Activated CD4-positive, alpha-beta T cell treated with anti-CD3 and anti-CD28 coated beads, Interleukin-2, amount 50 U/mL, for 48 hours (primary cell): ENCODE data around the gene RORC.
A peak's percentile ranks its signal among the peaks of the same experiment; 100 is the strongest.
"Not testable (repeated sequence)": the region's sequence is repeated elsewhere in the genome, so short reads cannot be mapped to it uniquely, and the experiment has no call there.

Experiments used
- DNase-seq, 2 experiments: peaks; one replicate each; pipeline ENCODE4 v3.0.0-alpha.2; 2020

RORC gene

GRCh38 chr1:151803915-151804314 is 27.7 kb downstream of the RORC start:
- DNase-seq = no peak

- DNase-seq = no peak
Measured at GRCh38 chr1:151803164-151803563, 28.4 kb downstream of the RORC start.

- no peak for DNase-seq
Measured at GRCh38 chr1:151802372-151802771, 29.2 kb downstream of the RORC start.

- no peak for DNase-seq
Measured at GRCh38 chr1:151801846-151802245, 29.8 kb downstream of the RORC start.

GRCh38 chr1:151801310-151801820 is 30.2 kb downstream of the RORC start:
- DNase-seq = no peak

GRCh38 chr1:151800830-151801229 is 30.8 kb downstream of the RORC start:
- DNase-seq = no peak

GRCh38 chr1:151799179-151800022 is 32.2 kb downstream of the RORC start:
- DNase-seq = no peak

- no peak for DNase-seq
Measured at GRCh38 chr1:151798571-151798970, 33.0 kb downstream of the RORC start.

- DNase-seq = peak in 1 of 2 experiments; percentile 13
Measured at GRCh38 chr1:151790940-151791651, 40.5 kb downstream of the RORC start.

GRCh38 chr1:151790071-151790939 is 41.3 kb downstream of the RORC start, which contains the start of gene TDRKH:
TSS of gene TDRKH (minus strand) at chr1:151790500. CDS start at chr1:151783022, 7,478 bp downstream.
- peak; percentile 98 to 99 for DNase-seq

GRCh38 chr1:151787689-151788088 is 43.9 kb downstream of the RORC start:
- DNase-seq = no peak

- DNase-seq = no peak
Measured at GRCh38 chr1:151783796-151784195, 47.8 kb downstream of the RORC start.

GRCh38 chr1:151782741-151783140 is 48.9 kb downstream of the RORC start:
- DNase-seq = no peak

GRCh38 chr1:151782026-151782425 is 49.6 kb downstream of the RORC start:
- not testable (repeated sequence) for DNase-seq

GRCh38 chr1:151780736-151781135 is 50.9 kb downstream of the RORC start:
- not testable (repeated sequence) for DNase-seq

- DNase-seq = no peak
Measured at GRCh38 chr1:151779852-151780251, 51.8 kb downstream of the RORC start.

GRCh38 chr1:151777317-151777716 is 54.3 kb downstream of the RORC start:
- DNase-seq = no peak

GRCh38 chr1:151776665-151777062 is 54.9 kb downstream of the RORC start:
- DNase-seq = no peak

- DNase-seq = no peak
Measured at GRCh38 chr1:151775894-151776664, 55.5 kb downstream of the RORC start.

- no peak for DNase-seq
Measured at GRCh38 chr1:151774256-151774922, 57.2 kb downstream of the RORC start.

GRCh38 chr1:151773702-151774101 is 57.9 kb downstream of the RORC start:
- DNase-seq = no peak
